ENCODE measurements around the gene ALG1. TPM values are rescaled to one million over a fixed set of nuclear protein-coding genes. Genes with fewer than 3 reads are reported as not detected.

The ALG1 gene
- total RNA-seq, 1 experiment from 2014 or later = 36.2 TPM

DNA sequence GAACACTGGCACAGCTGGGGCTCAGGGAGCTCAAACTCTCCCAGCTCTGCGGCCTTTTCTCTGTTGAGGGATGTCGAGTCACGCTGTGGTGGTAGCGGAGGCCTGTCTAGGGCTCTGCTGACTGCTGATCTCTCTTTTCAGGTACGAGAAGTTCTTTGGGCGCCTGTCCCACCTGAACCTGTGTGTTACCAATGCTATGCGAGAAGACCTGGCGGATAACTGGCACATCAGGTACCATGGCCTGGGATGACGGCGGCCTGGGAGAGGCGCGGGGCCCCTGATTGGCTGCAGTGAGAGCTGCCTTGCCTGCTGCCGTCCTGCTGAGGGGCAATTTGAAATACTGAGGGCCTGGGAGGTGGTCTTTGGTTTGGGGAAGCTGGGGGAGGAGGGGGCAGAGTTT lies 5.7 kb downstream of the ALG1 start:
- Histone ChIP-seq H3K79me2 (ENCODE audit: insufficient read depth, low read length) (peaks cover 5% of the 10 kb centered on the region; the same call in 1 of the 2 replicates), H2BK15ac (ENCODE audit: low read depth, low read length) (no peak overlapping the region), H4K8ac (replicated peaks; ENCODE audit: insufficient read length, low read depth, low read length) (no peak overlapping the region), H3K56ac (ENCODE audit: insufficient read length, low read depth, low read length) (no peak overlapping the region), H2BK20ac (ENCODE audit: low read depth, low read length, poor library complexity, severe bottlenecking) (no peak overlapping the region), H3K18ac (ENCODE audit: insufficient read length, low read depth, low read length) (no peak overlapping the region), H3K4ac (ENCODE audit: low read depth, low read length) (no peak overlapping the region), H3K27me3 (ENCODE audit: insufficient read depth, low read length) (no peaks in the 10 kb centered on the region), H2BK120ac (ENCODE audit: low read depth, low read length, poor library complexity, severe bottlenecking) (no peak overlapping the region), H3K23me2 (ENCODE audit: insufficient read length, low read depth, low read length, poor library complexity, severe bottlenecking) (peaks cover 3% of the 10 kb centered on the region), H2AFZ (ENCODE audit: low read length) (no peak overlapping the region), H3K27ac (ENCODE audit: insufficient read length, low read depth, low read length) (no peak overlapping the region), H3K9me3 (ENCODE audit: control insufficient read depth, low read depth, low read length) (no peaks in the 10 kb centered on the region), H4K91ac (ENCODE audit: insufficient read length, low read depth, low read length) (no peak overlapping the region), H3K4me2 (ENCODE audit: insufficient read depth, insufficient read length, low read length) (no peak overlapping the region), H3K23ac (ENCODE audit: insufficient read length, low read depth, low read length) (no peak overlapping the region), H2AK5ac (ENCODE audit: insufficient read length, low read length) (no peak overlapping the region), H3K14ac (ENCODE audit: insufficient read depth, low read length) (no peak overlapping the region), H2BK12ac (ENCODE audit: insufficient read length, low read depth, low read length) (no peak overlapping the region), H4K20me1 (ENCODE audit: control insufficient read depth, insufficient read depth, insufficient read length) (no peaks in the 10 kb centered on the region), H2BK5ac (ENCODE audit: insufficient read length, low read length) (no peak overlapping the region), H3T11ph (ENCODE audit: low read length) (no peak overlapping the region), H3K79me1 (ENCODE audit: insufficient read depth, low read depth, low read length, poor library complexity, severe bottlenecking) (peaks cover 4% of the 10 kb centered on the region), H4K5ac (ENCODE audit: insufficient read length, low read depth, low read length) (no peak overlapping the region), H3K9ac (ENCODE audit: extremely low read depth, insufficient read length, low read length) (no peak overlapping the region), H3K4me1 (ENCODE audit: insufficient read depth, low read length) (no peaks in the 10 kb centered on the region)
- no peak overlapping the region for H3K27ac Mint-ChIP-seq
- H3K4me1 Mint-ChIP-seq = peaks cover 9 to 11% of the 10 kb centered on the region in 2 experiments
- H3K36me3 Mint-ChIP-seq (ENCODE audit: insufficient read depth in 1 of 3, low read depth in 3 of 3) = peaks cover 35 to 56% (median 55%) of the 10 kb centered on the region in 3 experiments; a peak in 6 of 7 replicates
- no peak for TF ChIP-seq CTCF (conservative IDR thresholded peaks at IDR 0.05)
- H3K4me3 Mint-ChIP-seq = no peak overlapping the region
- H3K27me3 Mint-ChIP-seq (ENCODE audit: low read depth) = no peaks in the 10 kb centered on the region
- no peaks in the 10 kb centered on the region for H3K9me3 Mint-ChIP-seq
- no peak for DNase-seq
- no CpG with 5 or more reads among the region's 13 CpGs for WGBS (ENCODE audit: extremely low coverage, insufficient read length, low lambda C conversion rate)
